Endothelial cell (in vitro differentiated cells): ENCODE data around the gene PCSK6. TPM values are rescaled to one million over a fixed set of nuclear protein-coding genes. Genes with fewer than 3 reads are reported as not detected.

Experiments used
- DNase-seq: peaks from one replicate; pipeline ENCODE4 v3.0.0; 2021; ENCODE audit warnings: low spot score
- H3K27ac Mint-ChIP-seq: one replicate; pipeline ENCODE4 v1.8.0; 2021; ENCODE audit warnings: mixed read lengths, inconsistent platforms; ENCODE audit not compliant: unreplicated experiment
- H3K27me3 Mint-ChIP-seq: one replicate; pipeline ENCODE4 v1.8.0; 2021; ENCODE audit warnings: mild to moderate bottlenecking, moderate library complexity, mixed read lengths, inconsistent platforms; ENCODE audit not compliant: unreplicated experiment
- H3K36me3 Mint-ChIP-seq: one replicate; pipeline ENCODE4 v1.8.0; 2021; ENCODE audit warnings: mild to moderate bottlenecking, low read depth, mixed read lengths, inconsistent platforms; ENCODE audit not compliant: unreplicated experiment
- H3K4me1 Mint-ChIP-seq: one replicate; pipeline ENCODE4 v1.8.0; 2021; ENCODE audit warnings: mild to moderate bottlenecking, mixed read lengths, inconsistent platforms; ENCODE audit not compliant: unreplicated experiment
- H3K4me3 Mint-ChIP-seq: one replicate; pipeline ENCODE4 v1.8.0; 2021; ENCODE audit warnings: mild to moderate bottlenecking, mixed read lengths, inconsistent platforms; ENCODE audit not compliant: unreplicated experiment
- H3K9me3 Mint-ChIP-seq: one replicate; pipeline ENCODE4 v1.8.0; 2021; ENCODE audit warnings: mixed read lengths, inconsistent platforms; ENCODE audit not compliant: unreplicated experiment
- total RNA-seq: library from RNA; stranded (reverse); fragmentation: NEBNext Ultra II Directional; extraction: Animal tissue kit (Norgen Biotek cat#: 25700); gene quantifications from one replicate; pipeline ENCODE4 v1.2.1, GENCODE V29; 2021; ENCODE audit not compliant: unreplicated experiment
- TF ChIP-seq, protein P1 (sequence below): fragments of 200-600 bp; sonication (generic); IDR thresholded peaks from one replicate; pipeline ENCODE4 v1.5.0; 2021; ENCODE audit warnings: antibody characterized with exemption; ENCODE audit not compliant: unreplicated experiment

The PCSK6 gene
- total RNA-seq, 1 donor from 2014 or later = 0.13 TPM

DNA sequence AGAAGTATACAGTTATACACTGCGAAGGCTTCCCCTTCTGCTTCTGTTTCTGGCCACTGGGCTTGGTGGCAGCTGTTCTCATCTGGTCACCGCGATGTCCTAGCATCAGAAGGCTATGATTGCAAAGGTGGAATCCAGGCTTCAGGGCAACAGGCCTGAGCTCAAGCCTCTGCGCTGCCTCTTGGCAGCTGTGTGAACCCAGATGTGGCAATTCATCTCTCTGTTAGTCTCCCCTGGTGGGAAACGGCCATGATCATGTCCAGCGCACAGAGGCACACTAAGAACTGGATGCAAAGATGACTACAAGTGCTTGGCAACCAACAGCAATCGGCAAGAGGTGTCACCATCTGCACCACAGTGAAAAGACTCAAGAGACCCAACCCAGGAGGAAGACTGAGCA is 78.9 kb downstream of the PCSK6 start:
- no peak for DNase-seq
- Mint-ChIP-seq H3K36me3 (no peaks in the 10 kb centered on the region), H3K27ac (no peak overlapping the region), H3K27me3 (peaks cover 5% of the 10 kb centered on the region), H3K4me3 (no peak overlapping the region), H3K4me1 (no peaks in the 10 kb centered on the region), H3K9me3 (no peaks in the 10 kb centered on the region)
- TF ChIP-seq, protein P1, sequence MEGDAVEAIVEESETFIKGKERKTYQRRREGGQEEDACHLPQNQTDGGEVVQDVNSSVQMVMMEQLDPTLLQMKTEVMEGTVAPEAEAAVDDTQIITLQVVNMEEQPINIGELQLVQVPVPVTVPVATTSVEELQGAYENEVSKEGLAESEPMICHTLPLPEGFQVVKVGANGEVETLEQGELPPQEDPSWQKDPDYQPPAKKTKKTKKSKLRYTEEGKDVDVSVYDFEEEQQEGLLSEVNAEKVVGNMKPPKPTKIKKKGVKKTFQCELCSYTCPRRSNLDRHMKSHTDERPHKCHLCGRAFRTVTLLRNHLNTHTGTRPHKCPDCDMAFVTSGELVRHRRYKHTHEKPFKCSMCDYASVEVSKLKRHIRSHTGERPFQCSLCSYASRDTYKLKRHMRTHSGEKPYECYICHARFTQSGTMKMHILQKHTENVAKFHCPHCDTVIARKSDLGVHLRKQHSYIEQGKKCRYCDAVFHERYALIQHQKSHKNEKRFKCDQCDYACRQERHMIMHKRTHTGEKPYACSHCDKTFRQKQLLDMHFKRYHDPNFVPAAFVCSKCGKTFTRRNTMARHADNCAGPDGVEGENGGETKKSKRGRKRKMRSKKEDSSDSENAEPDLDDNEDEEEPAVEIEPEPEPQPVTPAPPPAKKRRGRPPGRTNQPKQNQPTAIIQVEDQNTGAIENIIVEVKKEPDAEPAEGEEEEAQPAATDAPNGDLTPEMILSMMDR = no peak

DNA sequence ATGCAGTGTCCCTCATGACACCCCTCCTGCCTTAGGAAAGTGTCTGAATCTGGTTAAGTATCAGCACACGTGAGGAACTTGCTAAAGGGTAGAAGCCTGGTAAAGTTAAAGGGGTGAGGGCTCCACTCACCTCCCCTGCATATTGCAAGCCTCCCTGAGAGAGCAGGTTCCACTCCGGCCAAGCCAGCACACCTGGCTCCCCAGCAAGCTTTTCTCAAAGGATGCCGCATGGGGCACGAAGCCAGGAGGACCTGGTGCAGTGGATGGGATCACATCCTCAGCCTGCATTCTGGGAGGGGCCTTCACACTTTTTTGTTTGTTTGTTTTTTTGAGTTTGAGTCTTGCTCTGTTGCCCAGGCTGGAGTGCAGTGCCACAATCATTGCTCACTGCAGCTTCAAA is 79.9 kb downstream of the PCSK6 start:
- Mint-ChIP-seq H3K27ac (no peak overlapping the region), H3K4me3 (no peak overlapping the region), H3K4me1 (no peaks in the 10 kb centered on the region), H3K36me3 (no peaks in the 10 kb centered on the region), H3K27me3 (peaks cover 5% of the 10 kb centered on the region), H3K9me3 (no peaks in the 10 kb centered on the region)
- DNase-seq = no peak
- TF ChIP-seq, protein P1 = no peak

DNA sequence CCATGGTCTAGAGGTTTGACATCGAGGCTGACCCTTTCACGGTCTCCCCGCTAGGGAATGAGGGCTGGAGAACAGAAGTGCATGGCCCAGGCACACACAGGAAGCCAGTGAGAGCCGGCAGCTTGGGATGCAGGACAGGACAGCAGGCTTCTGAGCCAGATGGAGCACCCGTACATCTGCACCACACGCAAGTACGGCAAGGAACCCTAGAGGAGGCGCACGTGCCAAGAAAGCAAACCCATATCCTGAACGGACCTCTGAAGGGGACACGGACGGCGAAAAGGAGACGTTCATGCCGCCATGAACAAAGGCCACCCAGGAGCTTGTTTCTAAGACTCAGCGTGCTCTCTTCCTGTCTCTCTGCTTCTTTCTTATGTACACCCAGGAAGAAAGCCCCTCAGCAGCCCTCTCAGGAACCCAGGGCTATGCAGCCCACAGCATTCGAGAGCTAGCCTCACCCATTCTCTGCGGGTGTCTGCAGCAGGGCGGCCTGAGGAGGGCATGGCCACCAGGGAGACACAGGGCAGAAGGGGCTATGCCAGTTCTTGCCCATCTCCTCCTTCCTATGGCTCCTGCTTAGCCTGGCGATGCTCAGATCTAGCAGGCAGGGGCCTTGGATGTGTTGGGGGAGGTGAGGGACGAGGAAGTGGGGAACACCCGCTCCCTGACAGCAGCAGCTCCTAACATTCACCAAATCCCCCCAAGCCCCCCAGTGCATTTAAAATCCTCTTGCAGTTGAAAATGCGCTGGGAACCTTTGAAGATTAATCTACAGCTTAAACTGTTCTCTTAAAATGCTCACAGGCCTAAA is 81.3 kb downstream of the PCSK6 start:
- Mint-ChIP-seq H3K9me3 (no peaks in the 10 kb centered on the region), H3K4me1 (no peaks in the 10 kb centered on the region), H3K36me3 (no peaks in the 10 kb centered on the region), H3K27ac (no peak overlapping the region), H3K27me3 (peaks cover 5% of the 10 kb centered on the region), H3K4me3 (no peak overlapping the region)
- no peak for DNase-seq
- TF ChIP-seq, protein P1 = no peak

DNA sequence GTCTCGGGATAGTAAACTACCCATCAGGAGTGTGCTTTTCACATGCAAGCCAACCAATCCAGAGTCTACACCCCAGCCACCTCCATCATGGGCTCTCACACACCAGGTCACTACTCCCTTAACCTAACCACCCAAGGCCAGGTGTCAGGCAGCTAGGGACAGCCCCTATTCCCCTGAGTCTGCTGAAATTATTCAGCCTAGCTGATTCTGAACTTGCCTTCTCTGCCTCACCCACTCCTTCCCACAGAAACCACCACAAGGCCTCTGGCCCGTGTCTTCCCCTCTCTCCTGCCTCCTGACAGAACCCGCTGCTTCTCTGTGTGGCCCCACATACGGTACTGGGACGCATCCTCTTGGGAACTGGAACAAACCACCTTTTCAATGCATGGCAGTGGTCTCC is 82.1 kb downstream of the PCSK6 start:
- H3K4me1 Mint-ChIP-seq = no peaks in the 10 kb centered on the region
- no peak for DNase-seq
- TF ChIP-seq, protein P1 = no peak
- no peak overlapping the region for H3K4me3 Mint-ChIP-seq
- H3K27me3 Mint-ChIP-seq = peaks cover 5% of the 10 kb centered on the region
- no peak overlapping the region for H3K27ac Mint-ChIP-seq
- H3K36me3 Mint-ChIP-seq = no peaks in the 10 kb centered on the region
- no peaks in the 10 kb centered on the region for H3K9me3 Mint-ChIP-seq

DNA sequence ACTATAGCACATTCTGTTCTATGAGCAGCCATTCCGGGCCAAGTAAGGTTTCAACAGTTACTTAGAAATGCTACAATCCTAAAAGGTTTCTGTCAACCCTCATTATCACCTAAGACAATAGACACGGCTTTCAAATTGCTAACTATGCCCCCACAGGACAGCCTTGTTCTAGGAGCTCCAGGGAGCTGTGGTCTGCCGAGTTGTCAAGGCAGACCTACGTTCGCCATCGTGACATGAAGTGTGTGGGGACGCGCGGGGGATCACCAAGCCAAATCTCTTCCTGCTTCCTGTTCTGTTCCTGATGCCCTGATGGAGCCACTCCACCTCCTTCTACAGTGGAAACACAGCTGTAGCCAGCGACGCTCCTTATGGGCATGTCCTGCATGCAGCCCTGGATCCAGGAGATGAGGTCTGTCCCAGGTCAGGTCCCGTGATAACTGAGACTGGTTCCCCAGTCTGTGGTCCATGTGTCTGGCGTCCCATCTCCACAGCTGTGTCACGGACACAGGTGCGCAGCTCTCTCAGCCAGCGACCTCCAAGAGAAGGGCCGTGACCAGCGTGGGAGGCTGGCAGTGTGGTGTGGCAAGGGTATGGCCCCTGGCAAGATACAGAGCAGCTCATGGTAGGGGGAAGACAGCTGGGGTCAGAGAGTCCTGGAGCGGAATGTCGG is 82.8 kb downstream of the PCSK6 start:
- TF ChIP-seq, protein P1 = no peak
- DNase-seq = no peak
- Mint-ChIP-seq H3K9me3 (no peaks in the 10 kb centered on the region), H3K4me1 (no peaks in the 10 kb centered on the region), H3K4me3 (no peak overlapping the region), H3K27me3 (peaks cover 5% of the 10 kb centered on the region), H3K27ac (no peak overlapping the region), H3K36me3 (no peaks in the 10 kb centered on the region)
